ENCODE measurements around the gene OR1E1. TPM values are rescaled to one million over a fixed set of nuclear protein-coding genes. Genes with fewer than 3 reads are reported as not detected.
"Not testable (repeated sequence)": the region's sequence is repeated elsewhere in the genome, so short reads cannot be mapped to it uniquely, and the experiment has no call there.

OR1E1 gene
- polyA plus RNA-seq, 1 donor (not counting 4 experiments of a cell fraction or from before 2014, with no cell fraction given): not detected

- Histone ChIP-seq H3K9me1 (ENCODE audit: control insufficient read depth, extremely low read depth, insufficient read depth, low read length) (no peaks in the 10 kb centered on the region), H3K27me3 (ENCODE audit: control insufficient read depth, extremely low read depth, insufficient read depth, low read length) (no peaks in the 10 kb centered on the region), H3K4me1 (ENCODE audit: control insufficient read depth, extremely low read depth, insufficient read depth, low read length) (no peaks in the 10 kb centered on the region), H3K9me3 (ENCODE audit: control insufficient read depth, low read depth, low read length) (no peaks in the 10 kb centered on the region), H3K4me2 (ENCODE audit: control insufficient read depth, extremely low read depth, insufficient read depth, low read depth, low read length) (no peak overlapping the region), H3K79me2 (ENCODE audit: control insufficient read depth, insufficient read depth, low read length) (no peaks in the 10 kb centered on the region), H3K9ac (ENCODE audit: control insufficient read depth, extremely low read depth, insufficient read depth, low read length) (no peak overlapping the region), H3K36me3 (ENCODE audit: control insufficient read depth in 2 of 2, extremely low read depth in 1 of 2, insufficient read depth in 2 of 2, low read length in 2 of 2) (no peaks in the 10 kb centered on the region), H3K4me3 (ENCODE audit: control insufficient read depth in 2 of 3, extremely low read depth in 1 of 3, insufficient read depth in 2 of 3, low read depth in 1 of 3, low read length in 3 of 3) (no peak overlapping the region), H4K20me1 (ENCODE audit: control insufficient read depth, extremely low read depth, insufficient read depth, low read length) (no peaks in the 10 kb centered on the region), H3K27ac (ENCODE audit: control insufficient read depth, insufficient read depth, low read length) (no peak overlapping the region), H2AFZ (ENCODE audit: control insufficient read depth, low read length) (no peak overlapping the region)
- dilution Hi-C loops (cut with MboI; ENCODE audit: extremely low pct_ligation_motif_present, low sequenced_read_pairs): no loop called here
- no peak for FAIRE-seq
- no peak for TF ChIP-seq EZH2 (IDR thresholded peaks at IDR 0.05; ENCODE audit: low read length)
- TF ChIP-seq, protein P1, sequence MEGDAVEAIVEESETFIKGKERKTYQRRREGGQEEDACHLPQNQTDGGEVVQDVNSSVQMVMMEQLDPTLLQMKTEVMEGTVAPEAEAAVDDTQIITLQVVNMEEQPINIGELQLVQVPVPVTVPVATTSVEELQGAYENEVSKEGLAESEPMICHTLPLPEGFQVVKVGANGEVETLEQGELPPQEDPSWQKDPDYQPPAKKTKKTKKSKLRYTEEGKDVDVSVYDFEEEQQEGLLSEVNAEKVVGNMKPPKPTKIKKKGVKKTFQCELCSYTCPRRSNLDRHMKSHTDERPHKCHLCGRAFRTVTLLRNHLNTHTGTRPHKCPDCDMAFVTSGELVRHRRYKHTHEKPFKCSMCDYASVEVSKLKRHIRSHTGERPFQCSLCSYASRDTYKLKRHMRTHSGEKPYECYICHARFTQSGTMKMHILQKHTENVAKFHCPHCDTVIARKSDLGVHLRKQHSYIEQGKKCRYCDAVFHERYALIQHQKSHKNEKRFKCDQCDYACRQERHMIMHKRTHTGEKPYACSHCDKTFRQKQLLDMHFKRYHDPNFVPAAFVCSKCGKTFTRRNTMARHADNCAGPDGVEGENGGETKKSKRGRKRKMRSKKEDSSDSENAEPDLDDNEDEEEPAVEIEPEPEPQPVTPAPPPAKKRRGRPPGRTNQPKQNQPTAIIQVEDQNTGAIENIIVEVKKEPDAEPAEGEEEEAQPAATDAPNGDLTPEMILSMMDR (optimal IDR thresholded peaks at IDR 0.05 in 1 of 3, IDR thresholded peaks at IDR 0.05 in 1 of 3, conservative IDR thresholded peaks at IDR 0.05 in 1 of 3; ENCODE audit: extremely low read depth in 1 of 3, insufficient read depth in 2 of 3, low read length in 3 of 3): no peak
- DNase-seq (ENCODE audit: low read depth, low spot score): no peak
These were observed 17.4 kb upstream of the OR1E1 start for GRCh38 chr17:3415610-3416009.

DNA sequence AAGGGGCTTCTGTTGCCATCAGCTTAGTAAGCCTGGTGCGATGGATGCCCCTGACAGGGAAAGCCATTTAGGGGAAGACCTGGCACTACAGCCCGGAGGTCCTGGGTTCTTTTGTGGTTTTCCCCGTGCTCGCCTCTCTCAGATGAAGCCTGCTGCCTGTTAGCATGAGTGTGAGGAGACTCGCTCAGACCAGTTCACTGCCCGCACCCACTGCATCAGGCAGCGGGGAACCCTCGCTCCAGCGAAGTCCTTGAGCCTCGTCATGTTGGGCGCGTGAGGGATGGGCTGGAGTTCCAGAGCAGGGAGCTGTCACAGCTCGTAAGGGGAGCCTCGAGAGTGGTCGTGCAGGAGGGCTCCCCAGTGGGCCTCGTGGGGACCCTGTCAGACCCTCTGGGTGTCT lies 14.0 kb upstream of the OR1E1 start:
- DNase-seq (ENCODE audit: low read depth, low spot score); H3K9me1 ChIP-seq (ENCODE audit: control insufficient read depth, extremely low read depth, insufficient read depth, low read length); H3K9me3 ChIP-seq (ENCODE audit: control insufficient read depth, low read depth, low read length); H3K27me3 ChIP-seq (ENCODE audit: control insufficient read depth, extremely low read depth, insufficient read depth, low read length); dilution Hi-C loops (cut with MboI; ENCODE audit: extremely low pct_ligation_motif_present, low sequenced_read_pairs); H2AFZ ChIP-seq (ENCODE audit: control insufficient read depth, low read length); H3K4me1 ChIP-seq (ENCODE audit: control insufficient read depth, extremely low read depth, insufficient read depth, low read length); H3K79me2 ChIP-seq (ENCODE audit: control insufficient read depth, insufficient read depth, low read length); H3K36me3 ChIP-seq (ENCODE audit: control insufficient read depth in 2 of 2, extremely low read depth in 1 of 2, insufficient read depth in 2 of 2, low read length in 2 of 2); H4K20me1 ChIP-seq (ENCODE audit: control insufficient read depth, extremely low read depth, insufficient read depth, low read length); H3K27ac ChIP-seq (ENCODE audit: control insufficient read depth, insufficient read depth, low read length); H3K4me3 ChIP-seq (ENCODE audit: control insufficient read depth in 2 of 3, extremely low read depth in 1 of 3, insufficient read depth in 2 of 3, low read depth in 1 of 3, low read length in 3 of 3); FAIRE-seq; H3K4me2 ChIP-seq (ENCODE audit: control insufficient read depth, extremely low read depth, insufficient read depth, low read depth, low read length); H3K9ac ChIP-seq (ENCODE audit: control insufficient read depth, extremely low read depth, insufficient read depth, low read length): not testable (repeated sequence)

- H3K36me3 ChIP-seq (ENCODE audit: control insufficient read depth in 2 of 2, extremely low read depth in 1 of 2, insufficient read depth in 2 of 2, low read length in 2 of 2): no peaks in the 10 kb centered on the region
These were observed 12.9 kb upstream of the OR1E1 start, which contains the start of gene OR3A3 for GRCh38 chr17:3411070-3411469. Gene OR3A3, plus strand, starts transcription at chr17:3411370.

DNA sequence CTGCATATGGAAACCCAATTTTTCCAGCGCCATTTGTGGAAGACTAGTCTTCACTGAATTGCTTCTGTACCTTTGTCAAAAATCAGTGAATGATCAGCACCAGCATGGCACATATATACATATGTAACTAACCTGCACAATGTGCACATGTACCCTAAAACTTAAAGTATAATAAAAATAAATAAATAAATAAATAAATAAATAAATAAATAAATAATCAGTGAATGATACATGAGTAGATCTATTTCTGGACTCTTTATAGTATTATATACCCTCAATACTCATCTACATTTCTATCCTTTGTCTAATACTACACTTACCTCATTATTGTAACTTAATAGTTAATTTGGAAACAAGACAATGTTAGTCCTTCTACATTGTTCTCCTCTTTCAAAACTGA lies 5.6 kb upstream of the OR1E1 start:
- H3K27ac ChIP-seq (ENCODE audit: control insufficient read depth, insufficient read depth, low read length); H3K27me3 ChIP-seq (ENCODE audit: control insufficient read depth, extremely low read depth, insufficient read depth, low read length); H3K36me3 ChIP-seq (ENCODE audit: control insufficient read depth in 2 of 2, extremely low read depth in 1 of 2, insufficient read depth in 2 of 2, low read length in 2 of 2); H3K79me2 ChIP-seq (ENCODE audit: control insufficient read depth, insufficient read depth, low read length); H3K4me1 ChIP-seq (ENCODE audit: control insufficient read depth, extremely low read depth, insufficient read depth, low read length); H2AFZ ChIP-seq (ENCODE audit: control insufficient read depth, low read length); FAIRE-seq; H4K20me1 ChIP-seq (ENCODE audit: control insufficient read depth, extremely low read depth, insufficient read depth, low read length); H3K9me1 ChIP-seq (ENCODE audit: control insufficient read depth, extremely low read depth, insufficient read depth, low read length); H3K9me3 ChIP-seq (ENCODE audit: control insufficient read depth, low read depth, low read length); H3K4me2 ChIP-seq (ENCODE audit: control insufficient read depth, extremely low read depth, insufficient read depth, low read depth, low read length); H3K9ac ChIP-seq (ENCODE audit: control insufficient read depth, extremely low read depth, insufficient read depth, low read length); DNase-seq (ENCODE audit: low read depth, low spot score); H3K4me3 ChIP-seq (ENCODE audit: control insufficient read depth in 2 of 3, extremely low read depth in 1 of 3, insufficient read depth in 2 of 3, low read depth in 1 of 3, low read length in 3 of 3); dilution Hi-C loops (cut with MboI; ENCODE audit: extremely low pct_ligation_motif_present, low sequenced_read_pairs): not testable (repeated sequence)

More at GRCh38 chr17:3411070-3411469, 12.9 kb upstream of the OR1E1 start, which contains the start of gene OR3A3:
- H3K79me2 ChIP-seq (ENCODE audit: control insufficient read depth, insufficient read depth, low read length): no peaks in the 10 kb centered on the region
- no peak for FAIRE-seq
- DNase-seq (ENCODE audit: low read depth, low spot score): no peak
- dilution Hi-C loops (cut with MboI; ENCODE audit: extremely low pct_ligation_motif_present, low sequenced_read_pairs): no loop called here
- no peak for TF ChIP-seq EZH2 (IDR thresholded peaks at IDR 0.05; ENCODE audit: low read length)
- TF ChIP-seq, protein P1 (optimal IDR thresholded peaks at IDR 0.05 in 1 of 3, IDR thresholded peaks at IDR 0.05 in 1 of 3, conservative IDR thresholded peaks at IDR 0.05 in 1 of 3; ENCODE audit: extremely low read depth in 1 of 3, insufficient read depth in 2 of 3, low read length in 3 of 3): no peak
- no peaks in the 10 kb centered on the region for H3K9me1 ChIP-seq (ENCODE audit: control insufficient read depth, extremely low read depth, insufficient read depth, low read length)
- H3K27me3 ChIP-seq (ENCODE audit: control insufficient read depth, extremely low read depth, insufficient read depth, low read length): no peaks in the 10 kb centered on the region
- H4K20me1 ChIP-seq (ENCODE audit: control insufficient read depth, extremely low read depth, insufficient read depth, low read length): no peaks in the 10 kb centered on the region
- no peak within 1 kb of the TSS for H3K4me3 ChIP-seq (ENCODE audit: control insufficient read depth in 2 of 3, extremely low read depth in 1 of 3, insufficient read depth in 2 of 3, low read depth in 1 of 3, low read length in 3 of 3)
- H3K4me1 ChIP-seq (ENCODE audit: control insufficient read depth, extremely low read depth, insufficient read depth, low read length): no peaks in the 10 kb centered on the region
- no peak within 1 kb of the TSS for H3K4me2 ChIP-seq (ENCODE audit: control insufficient read depth, extremely low read depth, insufficient read depth, low read depth, low read length)
- H3K27ac ChIP-seq (ENCODE audit: control insufficient read depth, insufficient read depth, low read length): no peak within 1 kb of the TSS
- no peak within 1 kb of the TSS for H2AFZ ChIP-seq (ENCODE audit: control insufficient read depth, low read length)
- H3K9me3 ChIP-seq (ENCODE audit: control insufficient read depth, low read depth, low read length): no peaks in the 10 kb centered on the region
- no peak within 1 kb of the TSS for H3K9ac ChIP-seq (ENCODE audit: control insufficient read depth, extremely low read depth, insufficient read depth, low read length)
